ENCODE measurements around the gene ANKMY1. TPM values are rescaled to one million over a fixed set of nuclear protein-coding genes. Genes with fewer than 3 reads are reported as not detected.

ANKMY1 gene
- total RNA-seq, 4 donors from 2014 or later = 7.0 to 12.0 (median 8.9) TPM

DNA sequence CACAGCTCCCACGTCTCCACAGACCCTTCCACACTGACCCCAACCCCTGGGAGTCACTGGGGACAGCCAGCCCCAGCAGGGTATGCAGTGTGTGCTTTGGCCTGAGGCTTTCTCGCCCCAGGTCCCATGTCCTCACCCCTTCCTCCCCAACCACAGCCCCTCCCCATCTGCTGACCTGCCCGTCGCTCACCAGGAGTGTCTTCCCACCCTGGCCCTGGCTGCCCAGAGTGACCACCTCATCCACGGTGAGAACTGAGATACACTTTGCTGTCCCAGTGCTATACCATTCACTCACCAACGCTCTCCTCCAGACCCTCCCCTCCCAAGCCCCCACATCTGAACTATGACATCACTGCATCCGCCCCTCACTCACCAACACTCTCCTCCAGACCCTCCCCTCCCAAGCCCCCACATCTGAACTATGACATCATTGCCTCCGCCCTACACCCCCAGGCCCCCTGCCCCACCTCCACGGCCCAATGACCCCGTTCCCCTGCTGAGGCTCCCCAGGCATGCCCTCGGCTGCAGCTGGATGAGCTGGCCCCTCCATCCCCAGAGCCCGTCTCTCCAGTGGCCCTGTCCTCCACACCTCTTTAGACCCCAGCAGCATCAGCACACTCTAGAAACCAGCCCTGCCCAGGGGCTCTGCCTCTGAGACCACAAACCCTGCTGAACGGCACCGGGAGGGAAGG lies 55.2 kb downstream of the ANKMY1 start:
- no peak overlapping the region for H3K4me3 ChIP-seq
- 50 to 84% methylated on average over 1 to 9 of the region's 14 CpGs for WGBS, 2 donors (ENCODE audit: low coverage in 1 of 2)
- no peaks in the 10 kb centered on the region for H3K27me3 ChIP-seq
- no peak for ATAC-seq
- H3K27ac ChIP-seq = no peak overlapping the region
- TF ChIP-seq POLR2AphosphoS5 (IDR thresholded peaks at IDR 0.05) = no peak
- TF ChIP-seq, protein P1, sequence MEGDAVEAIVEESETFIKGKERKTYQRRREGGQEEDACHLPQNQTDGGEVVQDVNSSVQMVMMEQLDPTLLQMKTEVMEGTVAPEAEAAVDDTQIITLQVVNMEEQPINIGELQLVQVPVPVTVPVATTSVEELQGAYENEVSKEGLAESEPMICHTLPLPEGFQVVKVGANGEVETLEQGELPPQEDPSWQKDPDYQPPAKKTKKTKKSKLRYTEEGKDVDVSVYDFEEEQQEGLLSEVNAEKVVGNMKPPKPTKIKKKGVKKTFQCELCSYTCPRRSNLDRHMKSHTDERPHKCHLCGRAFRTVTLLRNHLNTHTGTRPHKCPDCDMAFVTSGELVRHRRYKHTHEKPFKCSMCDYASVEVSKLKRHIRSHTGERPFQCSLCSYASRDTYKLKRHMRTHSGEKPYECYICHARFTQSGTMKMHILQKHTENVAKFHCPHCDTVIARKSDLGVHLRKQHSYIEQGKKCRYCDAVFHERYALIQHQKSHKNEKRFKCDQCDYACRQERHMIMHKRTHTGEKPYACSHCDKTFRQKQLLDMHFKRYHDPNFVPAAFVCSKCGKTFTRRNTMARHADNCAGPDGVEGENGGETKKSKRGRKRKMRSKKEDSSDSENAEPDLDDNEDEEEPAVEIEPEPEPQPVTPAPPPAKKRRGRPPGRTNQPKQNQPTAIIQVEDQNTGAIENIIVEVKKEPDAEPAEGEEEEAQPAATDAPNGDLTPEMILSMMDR (IDR thresholded peaks at IDR 0.05) = no peak
- no peak for TF ChIP-seq EP300 (IDR thresholded peaks at IDR 0.05)
- TF ChIP-seq POLR2A (IDR thresholded peaks at IDR 0.05) = no peak
- no peaks in the 10 kb centered on the region for H3K9me3 ChIP-seq
- H3K4me1 ChIP-seq = no peaks in the 10 kb centered on the region
- peaks cover 0 to 44% of the 10 kb centered on the region in 2 donors for H3K36me3 ChIP-seq

DNA sequence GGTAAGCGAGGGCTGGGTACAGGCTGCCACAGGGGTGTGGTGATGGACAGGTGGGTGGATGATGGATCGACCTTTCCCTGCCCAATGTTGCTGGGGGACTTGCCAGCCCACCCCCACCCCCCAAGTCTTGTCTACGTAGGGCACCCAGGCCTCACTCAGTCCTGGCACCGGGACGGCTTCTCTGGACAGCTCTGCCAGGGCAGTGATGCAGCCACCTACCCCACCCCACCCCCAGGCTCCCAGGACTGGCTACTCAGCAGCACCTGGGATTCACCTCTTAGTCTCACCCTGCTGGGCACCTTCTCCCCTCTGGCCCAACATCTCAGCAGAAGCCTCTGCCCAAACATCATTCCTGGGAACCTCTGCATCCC lies 55.7 kb downstream of the ANKMY1 start:
- 96% methylated on average over 3 of the region's 5 CpGs; no CpG with 5 or more reads in 1 of the 2 donors for WGBS, 2 donors (ENCODE audit: low coverage in 1 of 2)
- no peak overlapping the region for H3K4me3 ChIP-seq
- H3K27ac ChIP-seq = no peak overlapping the region
- H3K36me3 ChIP-seq = peaks cover 0 to 49% of the 10 kb centered on the region in 2 donors
- ATAC-seq = no peak
- no peaks in the 10 kb centered on the region for H3K9me3 ChIP-seq
- H3K4me1 ChIP-seq = no peaks in the 10 kb centered on the region
- no peak for TF ChIP-seq POLR2A (IDR thresholded peaks at IDR 0.05)
- TF ChIP-seq POLR2AphosphoS5 (IDR thresholded peaks at IDR 0.05) = no peak
- TF ChIP-seq EP300 (IDR thresholded peaks at IDR 0.05) = no peak
- TF ChIP-seq, protein P1 (IDR thresholded peaks at IDR 0.05) = no peak
- H3K27me3 ChIP-seq = no peaks in the 10 kb centered on the region

DNA sequence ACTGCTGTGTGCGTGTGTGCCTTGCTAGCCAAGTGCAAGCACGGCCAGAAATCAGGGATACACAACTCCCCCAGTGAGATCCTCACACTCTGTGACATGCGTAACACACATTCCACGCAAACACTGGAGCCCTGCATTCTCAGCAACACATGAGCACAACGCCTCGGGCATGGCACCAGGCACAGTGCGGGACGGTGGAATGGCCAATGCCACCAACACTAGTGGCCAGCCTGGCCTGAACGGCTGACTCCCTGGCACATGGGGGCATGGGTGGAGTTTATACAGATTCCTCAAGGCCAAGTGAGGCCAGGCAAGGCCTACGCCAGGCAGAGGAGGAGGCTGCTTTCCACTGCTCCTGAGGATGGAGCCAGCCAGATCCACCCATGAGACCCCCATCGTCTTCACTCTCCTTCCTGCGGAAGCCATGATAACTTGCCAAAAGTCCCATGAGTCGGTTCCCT lies 56.2 kb downstream of the ANKMY1 start:
- 94 to 100% methylated on average over 1 to 4 of the region's 13 CpGs for WGBS, 2 donors (ENCODE audit: low coverage in 1 of 2)
- no peaks in the 10 kb centered on the region for H3K27me3 ChIP-seq
- no peaks in the 10 kb centered on the region for H3K4me1 ChIP-seq
- H3K36me3 ChIP-seq = peaks cover 0 to 54% of the 10 kb centered on the region in 2 donors
- no peak overlapping the region for H3K4me3 ChIP-seq
- no peak overlapping the region for H3K27ac ChIP-seq
- TF ChIP-seq POLR2A (IDR thresholded peaks at IDR 0.05) = no peak
- TF ChIP-seq, protein P1 (IDR thresholded peaks at IDR 0.05) = no peak
- TF ChIP-seq POLR2AphosphoS5 (IDR thresholded peaks at IDR 0.05) = no peak
- TF ChIP-seq EP300 (IDR thresholded peaks at IDR 0.05) = no peak
- H3K9me3 ChIP-seq = no peaks in the 10 kb centered on the region
- ATAC-seq = no peak

DNA sequence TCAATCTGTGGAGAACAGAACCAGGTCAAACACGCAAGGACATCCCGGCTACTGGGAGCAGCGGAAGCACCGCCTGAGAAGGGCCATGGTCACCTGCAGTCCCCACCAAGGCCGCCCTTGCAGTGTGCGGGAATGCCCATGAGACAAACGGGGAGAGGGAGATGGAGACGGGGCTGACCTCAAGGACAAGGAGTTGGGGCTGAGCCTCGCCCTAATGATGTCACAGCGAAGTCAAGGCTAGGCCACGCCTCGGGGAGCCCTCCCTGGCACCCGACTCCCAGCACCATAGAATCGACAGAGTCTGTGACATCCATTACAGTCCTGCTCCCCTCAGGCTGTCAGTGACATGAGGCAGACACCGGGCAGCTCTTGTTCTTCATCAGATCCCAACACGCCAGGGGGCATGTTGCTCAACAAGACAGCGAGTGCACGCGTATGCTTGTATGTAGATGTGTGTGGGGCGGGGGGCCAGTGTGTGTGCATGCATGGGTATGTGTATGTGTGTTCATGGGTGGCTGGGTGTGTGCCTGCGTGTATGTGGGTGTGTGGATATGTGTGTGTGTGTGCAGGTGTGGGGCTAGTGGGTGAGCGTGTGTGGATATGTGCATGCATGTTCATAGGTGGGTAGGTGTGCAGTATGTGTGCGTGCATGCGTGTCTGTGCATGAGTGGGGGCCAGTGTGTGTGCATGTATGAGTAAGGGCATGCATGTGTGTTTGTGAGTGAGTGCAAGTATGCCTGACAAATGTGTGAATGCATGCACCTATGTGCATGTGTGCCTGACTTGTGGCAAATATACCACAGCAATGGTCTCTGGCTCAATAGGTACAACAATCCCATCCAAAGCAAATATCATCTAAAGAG lies 57.0 kb downstream of the ANKMY1 start:
- no peaks in the 10 kb centered on the region for H3K9me3 ChIP-seq
- TF ChIP-seq EP300 (IDR thresholded peaks at IDR 0.05) (no peak), POLR2A (IDR thresholded peaks at IDR 0.05) (no peak)
- no peaks in the 10 kb centered on the region for H3K4me1 ChIP-seq
- no peaks in the 10 kb centered on the region for H3K27me3 ChIP-seq
- H3K4me3 ChIP-seq = no peak overlapping the region
- 90 to 98% methylated on average over 6 to 11 of the region's 24 CpGs for WGBS, 2 donors (ENCODE audit: low coverage in 1 of 2)
- H3K36me3 ChIP-seq = peaks cover 0 to 54% of the 10 kb centered on the region in 2 donors
- no peak for ATAC-seq
- no peak overlapping the region for H3K27ac ChIP-seq
